Nucleus accumbens (tissue), 56 donors: ENCODE results near the gene PCDHGA1.
"Not testable (repeated sequence)": the region's sequence is repeated elsewhere in the genome, so short reads cannot be mapped to it uniquely, and the experiment has no call there.

ENCODE experiments used
- DNase-seq, 56 donors: peaks; one replicate each; lab custom pipeline; 2025; lab: John Stamatoyannopoulos, UW

Gene PCDHGA1

DNA sequence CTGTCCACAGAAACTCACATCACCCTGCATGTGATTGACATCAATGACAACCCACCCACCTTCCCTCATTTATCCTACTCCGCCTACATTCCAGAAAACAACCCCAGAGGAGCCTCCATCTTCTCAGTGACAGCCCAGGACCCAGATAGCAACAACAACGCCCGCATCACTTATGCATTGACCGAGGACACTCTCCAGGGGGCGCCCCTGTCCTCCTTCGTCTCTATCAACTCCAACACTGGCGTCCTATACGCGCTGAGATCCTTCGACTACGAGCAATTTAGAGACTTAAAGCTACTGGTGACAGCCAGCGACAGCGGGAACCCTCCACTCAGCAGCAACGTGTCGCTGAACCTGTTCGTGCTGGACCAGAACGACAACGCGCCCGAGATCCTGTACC lies 15.0 kb downstream of the PCDHGA1 start:
- DNase-seq = no peak

DNA sequence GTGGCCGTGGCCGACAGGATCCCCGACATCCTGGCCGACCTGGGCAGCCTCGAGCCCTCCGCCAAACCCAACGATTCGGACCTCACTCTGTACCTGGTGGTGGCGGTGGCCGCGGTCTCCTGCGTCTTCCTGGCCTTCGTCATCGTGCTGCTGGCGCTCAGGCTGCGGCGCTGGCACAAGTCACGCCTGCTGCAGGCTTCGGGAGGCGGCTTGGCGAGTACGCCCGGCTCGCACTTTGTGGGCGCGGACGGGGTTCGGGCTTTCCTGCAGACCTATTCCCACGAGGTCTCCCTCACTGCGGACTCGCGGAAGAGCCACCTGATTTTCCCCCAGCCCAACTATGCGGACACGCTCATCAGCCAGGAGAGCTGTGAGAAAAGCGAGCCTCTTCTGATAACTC lies 15.7 kb downstream of the PCDHGA1 start:
- not testable (repeated sequence) for DNase-seq

GRCh38 chr5:141349917-141350619 lies 19.8 kb downstream of the PCDHGA1 start, which contains the start of gene PCDHGB1:
TSS of gene PCDHGB1 (plus strand) at chr5:141350099. CDS start at chr5:141350261, 162 bp downstream.
- DNase-seq = peak in 3 of 56 donors; percentile 12 to 36 (median 13)

GRCh38 chr5:141351591-141351990 lies 21.3 kb downstream of the PCDHGA1 start:
- DNase-seq = no peak

DNA sequence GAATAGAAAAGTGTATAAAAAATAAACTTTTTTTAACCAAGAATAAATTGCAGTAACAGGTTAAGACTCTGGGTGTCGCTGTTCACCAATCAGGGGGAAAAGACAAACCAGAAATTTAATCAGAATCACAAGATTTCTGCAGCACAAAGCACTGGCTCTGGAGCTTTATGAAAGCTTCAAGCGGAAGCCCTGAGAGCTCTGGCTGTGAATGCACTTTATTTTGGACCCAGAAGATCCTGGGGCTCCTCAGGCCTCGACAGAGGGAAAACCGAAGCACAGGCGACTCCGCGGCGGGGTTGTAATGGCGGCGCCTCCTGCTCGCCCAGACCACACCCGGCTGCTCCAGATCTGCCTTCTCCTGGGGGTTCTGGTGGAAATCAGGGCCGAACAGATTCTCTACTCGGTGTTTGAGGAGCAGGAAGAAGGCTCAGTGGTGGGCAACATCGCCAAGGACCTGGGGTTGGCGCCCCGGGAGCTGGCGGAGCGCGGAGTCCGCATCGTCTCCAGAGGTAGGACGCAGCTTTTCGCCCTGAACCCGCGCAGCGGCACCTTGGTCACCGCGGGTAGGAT lies 24.7 kb downstream of the PCDHGA1 start, which contains the start of gene PCDHGA4:
TSS of gene PCDHGA4 (plus strand) at position 122 of the 570 bp plus-strand sequence. CDS start at position 209, 87 bp downstream.
- no peak for DNase-seq

- DNase-seq = no peak
Measured at GRCh38 chr5:141355641-141356040, 25.3 kb downstream of the PCDHGA1 start.

DNA sequence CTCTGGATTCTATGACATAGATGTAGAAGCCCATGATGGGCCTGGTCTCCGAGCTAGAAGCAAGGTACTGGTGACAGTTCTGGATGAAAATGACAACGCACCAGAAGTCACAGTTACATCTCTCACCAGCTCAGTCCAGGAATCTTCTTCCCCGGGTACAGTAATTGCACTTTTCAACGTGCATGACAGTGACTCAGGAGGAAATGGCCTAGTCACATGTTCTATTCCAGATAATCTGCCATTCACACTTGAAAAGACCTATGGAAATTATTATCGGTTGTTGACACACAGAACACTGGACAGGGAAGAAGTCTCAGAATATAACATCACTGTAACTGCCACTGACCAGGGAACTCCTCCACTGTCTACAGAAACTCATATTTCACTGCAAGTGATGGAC lies 25.8 kb downstream of the PCDHGA1 start:
- no peak for DNase-seq

- no peak for DNase-seq
Measured at GRCh38 chr5:141356950-141357349, 26.6 kb downstream of the PCDHGA1 start.

DNA sequence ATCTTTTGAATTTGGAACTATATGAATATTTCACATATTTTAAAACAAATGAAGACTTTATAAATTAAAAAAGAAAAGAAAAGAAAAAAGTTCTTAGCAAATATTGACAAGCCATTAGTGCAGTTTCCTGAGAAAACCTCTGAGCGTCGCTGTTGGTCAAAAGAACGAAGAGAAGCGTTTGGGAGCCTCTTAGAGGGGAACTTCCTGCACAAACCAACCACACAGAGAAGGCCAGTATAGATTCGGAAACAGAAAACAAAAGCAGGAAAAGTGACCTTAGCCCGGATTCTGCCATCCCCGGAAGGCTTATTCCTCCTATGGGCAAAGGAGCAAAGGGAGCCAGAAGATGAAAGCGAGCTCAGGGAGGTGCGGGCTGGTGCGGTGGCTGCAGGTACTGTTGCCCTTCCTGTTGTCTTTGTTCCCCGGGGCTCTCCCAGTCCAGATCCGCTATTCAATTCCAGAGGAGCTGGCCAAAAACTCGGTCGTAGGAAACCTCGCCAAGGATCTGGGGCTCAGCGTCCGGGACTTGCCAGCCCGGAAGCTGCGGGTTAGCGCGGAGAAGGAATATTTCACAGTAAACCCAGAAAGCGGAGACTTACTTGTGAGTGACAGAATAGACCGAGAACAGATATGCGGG lies 29.6 kb downstream of the PCDHGA1 start, which contains the start of gene PCDHGB2:
TSS of gene PCDHGB2 (plus strand) at position 205 of the 637 bp plus-strand sequence. CDS start at position 347, 142 bp downstream.
- peak in 1 of 56 donors; percentile 5 for DNase-seq

- no peak for DNase-seq
Measured at GRCh38 chr5:141360685-141361084, 30.4 kb downstream of the PCDHGA1 start.

- DNase-seq = no peak
Measured at GRCh38 chr5:141362719-141363118, 32.4 kb downstream of the PCDHGA1 start.

GRCh38 chr5:141363952-141364660 lies 33.8 kb downstream of the PCDHGA1 start, which contains the start of gene PCDHGA5:
TSS of gene PCDHGA5 (plus strand) at chr5:141364162. CDS start at chr5:141364331, 169 bp downstream.
- DNase-seq = no peak

DNA sequence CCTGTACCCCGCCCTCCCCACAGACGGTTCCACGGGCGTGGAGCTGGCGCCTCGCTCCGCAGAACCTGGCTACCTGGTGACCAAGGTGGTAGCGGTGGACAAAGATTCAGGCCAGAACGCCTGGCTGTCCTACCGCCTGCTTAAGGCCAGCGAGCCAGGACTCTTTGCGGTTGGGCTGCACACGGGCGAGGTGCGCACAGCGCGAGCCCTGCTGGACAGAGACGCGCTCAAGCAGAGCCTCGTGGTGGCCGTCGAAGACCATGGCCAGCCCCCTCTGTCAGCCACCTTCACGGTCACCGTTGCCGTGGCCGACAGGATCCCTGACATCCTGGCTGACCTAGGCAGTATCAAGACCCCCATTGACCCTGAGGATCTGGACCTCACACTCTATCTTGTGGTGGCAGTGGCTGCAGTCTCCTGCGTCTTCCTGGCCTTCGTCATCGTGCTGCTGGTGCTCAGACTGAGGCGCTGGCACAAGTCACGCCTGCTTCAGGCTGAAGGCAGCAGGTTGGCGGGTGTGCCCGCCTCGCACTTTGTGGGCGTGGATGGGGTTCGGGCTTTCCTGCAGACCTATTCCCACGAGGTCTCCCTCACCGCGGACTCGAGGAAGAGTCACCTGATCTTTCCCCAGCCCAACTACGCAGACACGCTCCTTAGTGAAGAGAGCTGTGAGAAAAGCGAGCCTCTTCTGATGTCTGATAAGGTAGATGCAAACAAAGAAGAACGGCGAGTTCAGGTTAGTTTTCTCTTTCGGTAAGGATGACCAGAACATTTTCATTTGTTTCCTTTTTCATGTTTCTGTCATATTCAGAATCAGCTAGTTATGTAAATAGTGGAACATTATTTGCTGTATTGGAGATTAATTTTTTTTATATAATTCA lies 35.9 kb downstream of the PCDHGA1 start:
- no peak for DNase-seq

DNA sequence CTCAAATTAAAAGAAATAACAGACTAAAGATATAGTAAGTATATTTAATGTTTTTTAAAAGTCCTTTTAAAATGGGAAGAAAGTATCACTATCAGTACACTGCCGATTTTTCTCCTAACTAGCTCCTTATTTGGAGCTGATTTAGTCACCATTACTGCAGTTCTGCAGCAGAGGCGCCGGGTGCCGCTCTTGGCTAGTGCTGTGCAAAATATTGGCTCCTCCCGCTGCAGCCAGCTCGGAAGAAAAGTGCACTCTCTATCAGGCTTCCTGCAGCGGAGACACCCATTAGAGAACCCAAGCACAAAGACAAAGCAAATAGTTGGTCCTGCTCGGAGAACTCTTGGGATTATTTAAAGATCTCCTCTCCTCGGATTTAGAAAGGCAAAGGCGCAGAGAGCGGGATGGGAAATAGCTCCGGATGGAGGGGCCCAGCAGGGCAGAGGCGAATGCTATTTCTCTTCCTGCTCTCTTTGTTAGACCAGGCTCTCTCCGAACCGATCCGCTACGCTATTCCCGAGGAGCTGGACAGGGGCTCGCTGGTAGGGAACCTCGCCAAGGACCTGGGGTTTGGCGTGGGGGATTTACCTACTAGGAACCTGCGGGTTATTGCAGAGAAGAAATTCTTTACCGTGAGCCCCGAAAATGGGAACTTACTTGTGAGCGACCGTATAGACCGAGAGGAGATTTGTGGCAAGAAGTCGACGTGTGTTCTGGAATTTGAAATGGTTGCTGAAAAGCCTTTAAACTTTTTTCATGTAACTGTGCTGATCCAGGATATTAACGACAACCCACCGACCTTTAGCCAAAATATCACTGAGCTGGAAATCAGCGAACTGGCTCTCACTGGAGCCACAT lies 39.9 kb downstream of the PCDHGA1 start, which contains the start of gene PCDHGB3:
TSS of gene PCDHGB3 (plus strand) at position 249 of the 855 bp plus-strand sequence. CDS start at position 402, 153 bp downstream.
- peak in 1 of 56 donors; percentile 16 for DNase-seq

GRCh38 chr5:141371572-141372475 lies 41.5 kb downstream of the PCDHGA1 start:
- DNase-seq = no peak

- DNase-seq = no peak
Measured at GRCh38 chr5:141373673-141374317, 43.5 kb downstream of the PCDHGA1 start, which contains the start of gene PCDHGA6. TSS of gene PCDHGA6 (plus strand) at chr5:141373891. CDS start at chr5:141374084, 193 bp downstream.

GRCh38 chr5:141374627-141375026 lies 44.3 kb downstream of the PCDHGA1 start:
- DNase-seq = no peak
